Measurements from ENCODE around the gene ZNF641.

Gene ZNF641

DNA sequence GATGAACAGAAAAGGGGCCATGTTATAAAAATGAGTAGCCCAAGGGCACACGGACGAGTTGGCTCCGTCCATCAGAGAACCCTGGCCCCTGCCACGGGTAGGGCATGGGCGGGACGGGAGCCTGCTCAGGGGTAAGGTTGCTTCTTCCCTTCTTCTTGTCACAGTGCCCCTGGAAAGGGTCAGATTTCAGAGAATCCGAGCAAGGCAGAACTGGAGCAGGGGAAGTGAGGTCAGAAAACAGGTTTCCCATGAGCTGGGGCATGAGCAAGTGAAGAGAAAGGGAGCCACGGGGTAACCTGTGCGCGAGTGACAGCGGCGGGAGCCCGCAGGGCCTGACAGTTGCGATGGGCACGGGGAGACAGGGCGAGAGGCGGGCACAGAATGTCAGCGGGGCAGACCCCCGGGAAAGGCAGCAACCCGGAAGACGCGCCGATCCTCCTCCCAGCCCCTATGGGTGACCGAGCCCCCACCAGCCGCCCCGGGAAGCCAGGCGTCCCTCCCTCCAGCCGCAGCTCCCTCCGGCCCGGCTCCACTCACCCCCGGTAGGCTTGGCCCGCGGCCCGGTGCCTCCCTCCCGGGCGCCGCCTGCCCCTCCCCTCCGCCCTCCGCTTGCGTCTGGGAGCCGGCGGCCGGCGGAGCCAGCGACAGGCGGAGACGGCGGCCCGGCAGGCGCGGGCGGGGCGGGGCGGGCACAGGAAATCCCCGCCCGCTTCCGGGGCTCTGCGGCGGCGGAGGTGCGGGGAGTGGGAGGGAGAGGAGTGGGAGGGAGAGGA lies at the start of gene ZNF641:
Gene ZNF641, minus strand, starts transcription at position 671 of the 773 bp plus-strand sequence. CDS start 2,829 bp downstream, outside the sequence.
- peak; percentile 33 to 73 for DNase-seq

DNA sequence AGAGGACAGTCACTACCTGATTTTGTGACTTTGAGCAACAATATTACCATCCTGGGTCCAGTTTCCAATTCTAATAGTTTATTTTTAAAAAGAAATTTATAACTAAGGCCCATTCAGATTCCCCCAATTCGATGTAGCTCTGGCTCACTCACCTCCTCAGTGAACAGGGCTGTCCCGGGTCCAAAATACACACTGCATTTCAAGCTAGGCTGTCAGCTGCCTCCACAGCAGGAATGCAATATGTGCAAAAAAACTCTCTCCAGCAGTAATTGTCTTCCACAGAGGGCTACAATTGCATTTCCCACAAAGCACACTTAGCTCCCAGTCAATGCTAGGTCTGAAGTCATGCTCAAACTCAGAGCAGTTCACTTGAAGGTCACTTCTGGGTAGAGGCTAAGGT lies 39.3 kb upstream of the ZNF641 start:
- no peak for DNase-seq

DNA sequence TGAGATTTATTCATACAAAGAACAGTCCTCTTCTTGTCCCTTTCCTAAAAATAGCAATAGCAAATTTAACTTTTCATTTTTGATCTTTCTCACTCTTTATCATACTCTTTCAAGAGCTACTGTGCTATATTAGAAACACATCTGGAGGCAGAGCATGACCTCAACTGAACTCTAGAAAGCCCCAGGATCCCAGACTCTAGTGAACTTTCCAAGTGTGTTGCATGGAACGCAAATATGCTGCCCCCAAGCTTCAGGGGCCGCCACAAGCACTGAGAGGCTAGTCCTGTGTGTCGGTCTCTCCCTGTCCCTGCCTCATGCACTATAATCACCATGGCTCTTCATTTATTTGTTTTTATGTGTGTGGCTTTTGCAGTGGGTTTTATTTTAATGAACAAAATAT lies 38.7 kb upstream of the ZNF641 start:
- DNase-seq = no peak

DNA sequence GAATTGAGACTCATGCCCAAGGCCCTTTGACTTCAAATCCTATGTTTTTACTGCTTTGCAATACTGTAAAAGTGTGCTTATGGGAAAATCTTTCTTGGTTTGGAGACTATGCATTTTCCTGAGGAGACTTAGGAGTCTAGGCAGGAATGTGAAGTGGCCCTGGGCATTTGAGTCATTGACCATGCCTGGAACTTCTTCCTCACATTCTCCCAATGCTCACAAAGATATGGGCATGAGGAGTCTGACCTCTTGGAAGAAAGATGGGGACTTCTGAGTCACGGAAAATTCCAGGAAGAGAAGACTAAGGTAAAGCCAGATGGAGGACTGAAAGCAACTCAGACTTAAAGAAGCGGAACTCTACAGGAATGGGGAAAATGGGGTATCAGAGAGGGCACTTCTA lies 38.2 kb upstream of the ZNF641 start:
- no peak for DNase-seq

DNA sequence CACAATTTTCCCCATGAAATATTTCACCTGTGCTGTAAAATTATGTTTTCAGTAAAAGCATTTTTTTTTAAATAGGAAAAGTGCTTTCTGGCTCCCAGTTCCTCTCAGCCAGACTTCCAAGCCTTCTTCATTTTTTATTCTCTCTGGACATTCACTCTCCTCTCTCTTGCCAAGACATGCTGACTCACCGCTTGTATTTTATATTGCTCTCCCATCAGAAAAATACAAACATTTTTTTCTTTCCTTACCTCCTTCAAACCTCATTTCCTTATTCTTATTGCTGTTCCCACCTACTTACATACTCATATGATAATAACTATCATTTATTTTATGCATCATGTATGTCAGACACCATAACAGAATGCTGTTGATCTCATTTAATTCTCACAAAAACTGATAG lies 37.7 kb upstream of the ZNF641 start:
- DNase-seq = no peak

DNA sequence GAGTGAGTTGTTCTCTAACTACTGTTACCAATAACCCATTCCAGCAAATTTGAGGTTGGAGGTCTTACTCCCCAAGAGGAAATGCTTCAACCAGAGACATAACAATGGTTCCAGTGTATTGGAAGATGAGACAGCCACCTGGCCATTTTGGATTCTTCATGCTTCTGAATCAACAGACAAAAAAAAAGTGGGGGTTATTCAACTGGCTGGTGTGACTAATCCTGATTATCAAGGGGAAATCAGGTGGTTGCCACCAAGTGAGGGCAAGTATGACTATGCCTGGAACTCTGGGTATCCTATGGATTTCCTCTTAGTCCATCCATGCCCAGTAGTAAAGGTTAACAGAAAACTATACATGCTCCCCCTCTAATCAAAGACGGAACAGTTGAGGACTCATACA lies 29.9 kb upstream of the ZNF641 start:
- no peak for DNase-seq

DNA sequence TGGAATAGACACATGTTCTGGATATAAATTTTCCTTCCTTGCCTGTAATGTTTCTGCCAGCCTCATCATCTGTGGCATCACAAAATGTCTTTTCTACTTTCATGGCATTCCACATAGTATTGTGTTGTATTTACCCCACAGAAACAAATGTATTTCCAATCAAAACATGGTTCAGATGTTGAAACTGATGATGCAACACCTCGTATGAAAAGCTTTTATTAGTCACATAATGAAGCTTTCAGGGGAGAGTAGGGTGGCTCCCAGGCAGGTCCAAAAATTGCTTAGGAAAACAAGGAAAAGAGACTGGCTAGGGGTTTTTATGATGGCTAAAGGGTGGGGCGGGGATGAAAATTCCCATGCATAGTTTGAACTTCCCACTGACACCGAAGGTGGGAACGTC lies 29.1 kb upstream of the ZNF641 start:
- DNase-seq = no peak

DNA sequence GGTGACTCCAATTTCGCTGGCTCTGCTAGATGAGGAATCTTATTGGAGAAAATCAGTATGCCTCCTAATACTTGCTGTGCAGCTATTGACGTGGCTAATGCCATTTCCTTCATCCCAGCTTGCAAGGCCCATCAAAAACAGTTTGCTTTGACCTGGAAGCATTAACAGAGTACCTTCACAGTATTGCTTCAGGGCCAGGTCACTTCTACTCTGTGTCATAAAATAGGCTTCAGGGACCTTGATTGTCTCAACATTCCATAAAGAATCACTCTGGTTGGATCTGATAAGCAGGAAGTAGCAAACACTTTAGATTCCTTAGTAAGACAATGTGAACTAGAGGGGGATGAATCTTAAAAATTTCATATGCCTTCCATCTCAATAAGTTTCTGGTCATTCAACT lies 26.9 kb upstream of the ZNF641 start:
- DNase-seq = no peak

DNA sequence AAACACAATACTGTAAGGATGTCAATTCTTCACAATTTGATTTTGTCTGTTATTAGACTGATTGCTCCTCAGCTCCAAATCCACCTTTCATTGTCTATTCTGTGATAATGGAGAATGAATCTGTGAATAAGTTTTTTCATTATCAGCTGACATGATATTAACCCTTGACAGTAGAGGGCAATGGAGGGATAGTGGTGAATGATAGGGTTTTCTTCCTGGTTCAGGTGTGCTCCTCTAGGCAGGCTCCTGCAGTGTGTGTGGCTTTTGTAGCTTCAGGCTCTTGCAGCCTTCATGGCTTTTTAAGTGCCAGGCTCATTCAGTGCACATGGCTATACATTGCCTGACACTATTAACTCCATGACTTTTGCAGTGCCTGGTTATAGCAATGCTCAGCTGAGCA lies 23.4 kb upstream of the ZNF641 start:
- no peak for DNase-seq

DNA sequence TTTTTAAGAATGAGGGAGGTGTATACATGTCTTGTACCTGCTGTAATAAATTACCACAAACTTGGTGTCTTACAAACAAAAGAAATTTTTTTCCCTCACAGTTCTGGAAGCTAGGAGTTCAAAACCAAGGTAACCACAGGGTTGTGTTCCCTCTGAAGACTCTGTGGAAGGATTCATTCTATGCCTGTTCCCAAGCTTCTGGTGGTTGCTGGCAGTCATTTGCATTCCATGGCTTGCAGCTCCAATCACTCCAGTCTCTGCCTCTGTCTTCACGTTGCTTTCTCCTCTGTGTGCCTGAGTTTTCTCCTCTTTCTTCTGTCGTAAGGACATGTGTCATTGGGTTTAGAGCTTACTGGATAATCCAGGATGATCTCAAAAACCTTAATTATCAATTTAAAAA lies 15.4 kb upstream of the ZNF641 start:
- DNase-seq = no peak

DNA sequence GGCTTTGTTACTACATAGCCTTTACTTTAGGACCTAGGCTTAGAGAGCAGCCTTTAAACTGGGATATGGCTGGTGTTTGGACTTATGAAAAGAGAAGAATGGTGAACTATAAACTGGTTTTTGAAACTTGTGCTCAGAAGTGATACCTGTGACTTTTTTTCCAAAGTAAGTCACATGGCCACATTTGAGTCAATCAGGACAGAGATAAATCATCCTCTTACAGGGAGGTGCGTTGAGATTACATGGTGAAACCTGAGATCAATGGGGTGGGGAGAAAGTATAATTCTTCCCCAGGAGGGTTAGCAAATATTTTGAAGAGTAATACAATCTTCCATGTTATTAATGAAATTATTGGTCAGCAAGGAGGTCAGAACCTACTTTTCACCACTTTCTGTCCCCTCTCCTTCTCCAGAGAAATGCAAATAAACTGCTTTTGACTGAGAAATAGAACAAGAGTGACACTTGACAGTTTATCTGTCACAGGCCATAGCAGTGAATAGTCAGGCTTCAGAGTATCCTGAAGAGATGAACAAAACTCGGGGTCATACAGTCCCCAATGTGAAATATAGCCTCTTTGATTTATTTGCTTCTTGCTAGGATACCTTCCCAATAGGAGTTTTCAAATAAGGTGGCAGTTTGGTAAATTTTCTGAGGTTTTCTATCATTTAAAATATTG lies 11.1 kb upstream of the ZNF641 start:
- no peak for DNase-seq

DNA sequence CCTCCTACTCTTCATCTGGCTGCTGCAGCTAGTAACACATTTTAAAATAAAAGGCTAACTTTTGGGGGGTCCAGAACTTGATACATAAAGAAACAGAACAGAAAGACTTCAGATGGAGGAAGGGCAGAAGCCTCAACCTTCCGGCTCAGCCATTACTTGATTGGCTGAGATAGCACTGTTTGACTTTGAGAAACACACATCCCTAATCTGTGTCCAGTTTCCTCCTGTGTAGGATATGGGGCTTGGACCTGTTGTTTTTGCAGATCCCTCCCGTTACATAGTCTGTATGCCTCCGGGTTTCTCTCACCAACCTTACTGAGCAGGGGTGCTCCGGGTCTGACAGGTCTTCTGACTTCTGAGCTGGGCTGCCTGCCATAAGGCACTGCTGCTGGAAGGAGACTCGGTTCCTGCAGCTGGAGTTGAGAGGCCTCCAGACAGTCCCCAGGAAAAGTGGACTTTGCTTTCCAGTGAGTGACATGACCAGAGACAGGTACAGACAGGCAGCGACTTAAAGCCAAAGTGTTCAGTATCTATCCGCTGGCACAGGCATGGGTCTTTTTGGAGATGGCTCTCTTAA lies 8.3 kb upstream of the ZNF641 start:
- DNase-seq = no peak

DNA sequence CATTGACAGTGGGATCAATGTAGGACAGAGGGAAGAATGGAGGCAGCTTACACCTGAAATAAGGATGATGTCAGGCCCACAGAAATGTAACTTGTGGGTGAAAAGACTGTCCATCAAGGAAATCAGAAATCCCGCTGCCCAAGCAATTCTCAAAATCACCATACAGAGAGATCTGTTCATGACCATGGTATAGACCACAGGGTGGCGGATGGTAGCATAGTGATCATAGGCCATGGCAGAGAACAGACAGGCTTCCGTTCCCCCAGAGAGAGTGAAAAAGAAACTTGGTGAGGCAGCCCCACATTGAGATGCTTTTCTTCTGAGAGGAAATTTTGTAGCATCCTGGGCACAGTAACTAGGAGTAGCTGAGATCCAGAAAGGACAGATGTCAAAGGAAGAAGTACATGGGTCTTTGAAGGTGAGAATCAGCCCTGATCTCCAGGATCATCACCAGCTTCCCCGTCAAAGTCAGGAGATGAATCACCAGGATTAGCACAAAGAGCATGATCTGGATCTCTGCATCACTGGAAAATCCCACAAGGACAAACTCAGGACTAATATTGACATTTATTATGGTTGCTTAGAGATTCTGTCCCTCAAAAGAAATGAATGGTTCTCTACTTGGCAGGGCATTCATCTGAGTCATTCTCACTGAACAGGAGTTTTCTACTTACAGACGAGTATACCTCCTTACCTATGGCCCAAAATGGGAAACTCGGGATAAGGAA lies 5.5 kb upstream of the ZNF641 start:
- DNase-seq = no peak

DNA sequence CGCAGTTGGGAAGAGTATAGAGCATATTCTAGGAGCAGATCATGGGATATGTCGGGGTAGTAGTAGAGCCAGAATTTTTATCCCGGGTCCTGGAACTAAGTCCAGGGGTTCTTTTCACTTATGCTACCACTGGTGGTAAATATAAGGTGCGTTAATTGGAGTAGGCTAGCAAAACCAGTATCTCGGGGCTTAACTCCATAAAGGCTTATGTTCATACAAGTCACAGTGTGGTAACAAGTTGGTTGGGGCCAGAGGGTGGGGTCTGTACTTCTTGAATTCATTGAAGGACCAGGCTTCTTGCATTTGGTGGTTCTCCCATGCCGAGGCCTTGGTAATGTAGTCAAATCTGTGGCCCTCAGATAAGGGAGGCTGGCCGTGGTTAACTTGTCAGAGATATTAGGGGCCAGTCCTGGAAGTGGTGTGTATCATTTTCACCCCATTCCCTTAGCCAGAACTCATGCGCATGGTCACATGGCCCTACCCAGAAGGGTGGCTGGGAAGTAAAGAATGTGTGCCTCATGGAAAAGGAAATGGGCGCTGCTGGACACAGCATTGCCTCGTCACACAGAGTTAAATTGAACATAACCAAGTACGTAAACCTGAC lies 1.5 kb upstream of the ZNF641 start:
- DNase-seq = no peak

DNA sequence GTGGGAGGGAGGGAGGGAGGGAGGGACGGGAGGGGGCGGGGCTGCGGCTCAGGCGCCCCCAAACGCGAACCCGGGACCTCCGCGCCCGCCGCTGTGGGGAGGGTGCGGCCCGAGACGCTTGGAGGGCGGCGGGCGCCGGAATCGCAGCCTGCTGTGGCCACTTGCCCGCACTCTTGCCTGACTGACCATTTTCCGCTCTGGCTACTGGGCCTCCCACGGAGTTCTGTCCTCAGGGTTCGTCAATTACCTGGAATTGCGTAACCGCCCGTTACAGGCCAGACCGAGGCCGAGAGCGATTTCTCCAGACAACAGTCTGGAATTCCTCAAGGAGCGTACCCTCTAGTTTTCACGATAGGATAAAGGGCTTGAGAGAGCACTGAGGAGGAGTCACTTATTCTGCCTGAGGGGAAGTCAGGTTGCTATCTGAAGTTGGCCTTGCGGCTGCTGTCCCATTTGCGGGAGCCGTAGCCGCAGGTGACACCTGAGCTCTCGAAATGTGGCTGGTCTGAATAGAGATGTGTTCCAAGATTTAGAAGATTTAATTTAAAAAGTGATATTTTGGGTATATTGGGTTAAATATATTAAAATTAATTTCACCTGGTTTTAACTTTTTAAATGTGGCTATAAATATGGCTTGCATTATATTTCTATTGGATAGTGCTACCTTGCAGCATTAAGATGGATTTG lies 446 bp upstream of the ZNF641 start:
- DNase-seq = peak in 1 of 2 experiments; percentile 36

DNA sequence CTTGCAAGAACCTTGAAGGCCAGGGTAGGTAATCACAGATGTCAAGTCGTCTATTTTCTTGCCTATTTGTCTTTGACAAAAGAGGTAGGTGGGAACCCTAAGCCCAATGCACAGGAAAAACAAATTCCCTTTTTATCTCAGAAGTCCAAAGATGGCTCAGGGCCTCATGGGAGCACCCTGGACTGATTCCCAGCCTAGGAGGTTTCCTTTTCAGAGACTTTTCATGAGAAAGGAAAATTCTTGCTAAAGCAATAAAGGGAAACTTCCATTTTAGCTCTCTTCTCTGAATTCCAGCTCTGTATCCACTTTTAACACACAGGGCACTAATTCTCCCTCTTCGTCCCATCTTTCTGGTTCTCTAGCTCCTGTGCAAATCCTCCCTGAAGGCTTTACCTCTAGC lies 1.2 kb downstream of the ZNF641 start:
- no peak for DNase-seq

DNA sequence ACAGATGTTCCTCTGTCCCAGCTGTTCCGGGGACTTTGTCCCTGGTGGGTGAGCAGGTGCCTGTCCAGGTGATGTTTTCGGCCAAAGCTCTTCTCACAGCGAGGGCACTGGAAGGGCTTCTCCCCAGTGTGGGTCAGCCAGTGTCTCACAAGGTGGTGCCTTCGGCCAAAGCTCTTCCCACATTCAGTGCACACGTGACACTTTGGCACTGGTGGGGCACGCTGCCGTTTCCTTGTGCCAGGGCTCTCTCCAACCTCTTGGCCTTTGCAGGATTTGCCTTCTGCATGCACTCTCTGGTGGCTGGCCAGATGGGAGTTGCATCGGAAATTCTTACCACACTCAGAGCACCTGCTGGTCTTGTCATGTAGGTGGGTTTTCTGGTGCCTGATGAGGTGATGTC lies 7.7 kb downstream of the ZNF641 start:
- DNase-seq = no peak

DNA sequence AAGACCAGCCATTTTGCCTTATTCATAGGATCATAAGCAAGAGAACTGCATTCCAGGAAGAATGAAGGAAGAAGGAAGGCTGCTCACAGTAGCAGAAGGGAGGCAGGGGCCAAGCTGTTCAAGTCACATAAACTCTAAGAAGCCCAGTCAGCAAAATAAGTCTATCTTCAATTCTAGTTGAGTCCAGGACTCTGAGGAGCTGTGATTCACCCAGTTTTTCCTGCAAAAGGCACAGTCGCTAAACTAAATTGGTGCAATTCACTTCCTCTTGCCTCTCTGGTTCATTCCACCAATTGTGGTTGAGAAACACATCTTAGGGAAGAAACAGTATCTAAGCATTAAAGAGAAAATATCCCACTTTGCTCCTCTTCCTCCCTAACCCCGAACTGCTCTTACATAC lies 9.8 kb downstream of the ZNF641 start:
- DNase-seq = no peak

DNA sequence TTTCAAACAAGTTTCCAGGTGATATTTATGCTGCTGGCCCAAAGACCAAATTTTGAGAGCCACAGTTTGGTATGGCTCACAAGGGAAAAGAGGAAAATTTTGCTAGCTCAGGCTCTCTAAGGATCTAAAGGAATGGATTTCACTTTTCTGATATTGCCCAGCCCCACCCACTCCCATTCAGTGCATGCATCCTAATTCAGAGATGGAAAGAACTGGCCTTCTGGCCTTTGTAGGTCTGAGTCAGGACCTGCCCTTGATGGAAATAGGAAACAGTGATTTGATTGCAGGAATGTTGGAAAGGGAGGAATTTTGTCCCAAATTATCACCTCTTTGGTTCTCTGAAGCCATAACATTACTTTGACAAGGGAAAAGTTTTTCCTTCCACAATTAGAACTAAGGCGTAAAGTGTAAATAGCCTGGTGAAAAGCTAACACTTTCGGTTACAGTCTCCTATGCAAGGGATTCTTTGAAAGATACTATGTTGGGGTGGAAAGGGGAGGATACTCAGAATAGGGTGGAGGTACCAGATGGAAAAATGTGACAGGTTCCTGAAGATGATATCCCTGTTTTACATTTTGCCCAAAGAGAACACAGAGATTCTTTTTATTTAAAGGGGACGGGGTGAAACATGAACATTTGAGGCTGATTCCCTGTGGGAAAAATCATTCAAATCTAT lies 11.1 kb downstream of the ZNF641 start:
- no peak for DNase-seq

DNA sequence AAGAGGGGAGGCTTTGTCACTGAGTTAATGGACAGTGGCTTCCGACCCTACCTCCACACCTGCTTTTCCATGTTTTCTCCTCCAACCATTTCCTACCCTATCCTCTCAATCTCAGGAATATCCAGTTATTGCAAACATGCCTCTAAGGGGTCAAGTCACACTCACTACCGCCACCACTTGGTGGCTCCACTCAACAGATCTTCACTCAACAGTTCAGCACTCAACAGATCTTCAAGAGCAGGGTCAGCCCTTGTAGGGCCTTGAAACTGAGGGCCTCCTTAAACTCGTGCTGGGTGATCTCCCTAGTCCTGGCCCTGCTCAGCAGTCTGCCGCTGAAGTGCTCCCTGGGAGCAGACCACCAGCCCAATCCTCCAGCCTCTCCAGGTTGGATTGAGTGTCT lies 14.2 kb downstream of the ZNF641 start:
- DNase-seq = no peak

DNA sequence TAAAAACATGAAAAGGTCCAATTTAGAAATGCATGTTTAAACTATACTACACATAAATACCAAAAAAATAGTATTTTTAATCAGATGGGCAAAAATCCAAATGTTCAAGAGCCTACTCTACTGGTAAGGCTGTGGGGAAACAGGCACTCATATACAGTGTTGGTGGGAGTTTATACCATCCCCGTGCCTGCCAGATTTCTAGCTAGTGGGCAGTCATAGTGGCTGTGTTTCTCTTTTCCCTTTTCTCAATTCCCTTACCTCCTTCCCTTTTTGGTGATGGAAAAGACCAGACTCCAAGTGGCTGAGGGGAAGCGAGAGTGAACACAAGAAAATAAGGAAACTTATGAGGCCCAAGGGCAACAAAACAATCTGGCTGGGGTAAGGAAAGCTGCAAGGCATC lies 14.7 kb downstream of the ZNF641 start:
- DNase-seq = no peak

DNA sequence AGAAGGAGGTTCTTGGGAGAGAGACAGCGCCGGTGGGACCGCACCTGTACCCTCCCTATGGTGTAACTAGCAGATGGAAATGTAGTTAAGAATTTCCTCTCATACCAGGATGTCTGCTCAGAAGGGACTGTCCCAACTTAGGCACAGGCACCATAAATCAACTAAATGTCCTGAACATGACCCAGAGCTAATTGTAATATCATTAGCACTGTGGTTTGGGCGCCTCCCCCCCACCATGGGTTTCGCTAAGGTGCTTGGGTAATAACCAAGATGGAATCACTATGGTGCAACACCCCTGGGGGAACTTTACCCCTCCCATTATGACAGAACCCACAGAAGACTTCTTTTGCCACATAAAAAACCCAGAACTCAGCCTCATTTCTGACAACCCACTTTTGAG lies 15.9 kb downstream of the ZNF641 start:
- DNase-seq = no peak

Measured in SHP77 (cell line).